ENCODE measurements around the gene WBP1. TPM values are rescaled to one million over a fixed set of nuclear protein-coding genes. Genes with fewer than 3 reads are reported as not detected.
A peak's percentile ranks its signal among the peaks of the same experiment; 100 is the strongest.

The WBP1 gene
- total RNA-seq, 5 donors from 2014 or later (not counting 1 experiment from before 2014, with no cell fraction given), result 80.2 to 104 (median 98.2) TPM

GRCh38 chr2:74416778-74417177 is 41.5 kb upstream of the WBP1 start:
- no peak overlapping the region for H3K4me3 ChIP-seq (ENCODE audit: control insufficient read depth in 1 of 2, extremely low read depth in 1 of 2, low read length in 1 of 2)
- H3K9me3 Mint-ChIP-seq, result no peaks in the 10 kb centered on the region
- ATAC-seq (replicated peaks in 1 of 4), result no peak
- H3K4me3 Mint-ChIP-seq, result peak overlapping the region in 1 of 3 donors; percentile 76
- WGBS (ENCODE audit: insufficient coverage), result 80% methylated on average over 1 of the region's 3 CpGs
- peak overlapping the region in 1 of 2 donors; percentile 22 for H3K27ac Mint-ChIP-seq
- no peaks in the 10 kb centered on the region for H3K9me3 ChIP-seq
- no peaks in the 10 kb centered on the region for H3K36me3 ChIP-seq (ENCODE audit: control insufficient read depth in 2 of 2, extremely low read depth in 1 of 2, insufficient read depth in 1 of 2, low read length in 1 of 2)
- peaks cover 34 to 37% (median 35%) of the 10 kb centered on the region in 3 donors for H3K4me1 Mint-ChIP-seq
- ChIA-PET CTCF (no interaction called here), POLR2A (no interaction called here)
- no peaks in the 10 kb centered on the region for H3K36me3 Mint-ChIP-seq
- H3K4me1 ChIP-seq (ENCODE audit: control insufficient read depth in 1 of 2, extremely low read depth in 1 of 2, insufficient read depth in 2 of 2, low read length in 2 of 2), result peaks cover 12 to 34% of the 10 kb centered on the region in 2 experiments
- H3K27me3 Mint-ChIP-seq, result peaks cover 0 to 18% of the 10 kb centered on the region in 2 donors
- H3K27me3 ChIP-seq (replicated peaks in 1 of 2; ENCODE audit: control insufficient read depth in 2 of 2, extremely low read depth in 1 of 2, insufficient read depth in 2 of 2, low read length in 1 of 2), result peaks cover 0 to 24% of the 10 kb centered on the region in 2 experiments
- peak in 1 of 35 experiments; percentile 11 for DNase-seq
- H3K27ac ChIP-seq (ENCODE audit: low read length), result no peak overlapping the region

- POLR2A ChIA-PET, result no interaction called here
- Mint-ChIP-seq H3K27me3 (peaks cover 0 to 17% of the 10 kb centered on the region in 2 donors), H3K4me3 (no peak overlapping the region), H3K36me3 (no peaks in the 10 kb centered on the region), H3K4me1 (peaks cover 34 to 42% (median 40%) of the 10 kb centered on the region in 3 donors), H3K9me3 (no peaks in the 10 kb centered on the region), H3K27ac (no peak overlapping the region)
- 49% methylated on average over 2 of the region's 3 CpGs for WGBS (ENCODE audit: insufficient coverage)
- Histone ChIP-seq H3K27ac (ENCODE audit: low read length) (no peak overlapping the region), H3K9me3 (no peaks in the 10 kb centered on the region), H3K36me3 (ENCODE audit: control insufficient read depth in 2 of 2, extremely low read depth in 1 of 2, insufficient read depth in 1 of 2, low read length in 1 of 2) (no peaks in the 10 kb centered on the region), H3K4me1 (ENCODE audit: control insufficient read depth in 1 of 2, extremely low read depth in 1 of 2, insufficient read depth in 2 of 2, low read length in 2 of 2) (peaks cover 12 to 38% of the 10 kb centered on the region in 2 experiments), H3K4me3 (ENCODE audit: control insufficient read depth in 1 of 2, extremely low read depth in 1 of 2, low read length in 1 of 2) (no peak overlapping the region), H3K27me3 (replicated peaks in 1 of 2; ENCODE audit: control insufficient read depth in 2 of 2, extremely low read depth in 1 of 2, insufficient read depth in 2 of 2, low read length in 1 of 2) (peaks cover 0 to 24% of the 10 kb centered on the region in 2 experiments)
- no peak for DNase-seq
- no peak for ATAC-seq (replicated peaks in 1 of 4)
- CTCF ChIA-PET, result no interaction called here
Measured at GRCh38 chr2:74417197-74417596, 41.0 kb upstream of the WBP1 start.

- WGBS (ENCODE audit: insufficient coverage), result 79% methylated on average over 3 of the region's 6 CpGs
- no peak overlapping the region for H3K27ac ChIP-seq (ENCODE audit: low read length)
- Mint-ChIP-seq H3K36me3 (no peaks in the 10 kb centered on the region), H3K27ac (no peak overlapping the region), H3K4me3 (no peak overlapping the region), H3K4me1 (peaks cover 38 to 47% (median 43%) of the 10 kb centered on the region in 3 donors), H3K27me3 (peaks cover 0 to 12% of the 10 kb centered on the region in 2 donors), H3K9me3 (no peaks in the 10 kb centered on the region)
- H3K4me3 ChIP-seq (ENCODE audit: control insufficient read depth in 1 of 2, extremely low read depth in 1 of 2, low read length in 1 of 2), result no peak overlapping the region
- no peaks in the 10 kb centered on the region for H3K36me3 ChIP-seq (ENCODE audit: control insufficient read depth in 2 of 2, extremely low read depth in 1 of 2, insufficient read depth in 1 of 2, low read length in 1 of 2)
- CTCF ChIA-PET, result no interaction called here
- peaks cover 12 to 41% of the 10 kb centered on the region in 2 experiments for H3K4me1 ChIP-seq (ENCODE audit: control insufficient read depth in 1 of 2, extremely low read depth in 1 of 2, insufficient read depth in 2 of 2, low read length in 2 of 2)
- POLR2A ChIA-PET, result interaction anchor here in 1 of 2 donors (0.9 kb wide), 1 partner anchor 12 kb away, joined by 4 read pairs; no protein-coding TSS in a partner anchor
- ATAC-seq (replicated peaks in 1 of 4) (no peak), DNase-seq (no peak)
- peaks cover 0 to 24% of the 10 kb centered on the region in 2 experiments for H3K27me3 ChIP-seq (replicated peaks in 1 of 2; ENCODE audit: control insufficient read depth in 2 of 2, extremely low read depth in 1 of 2, insufficient read depth in 2 of 2, low read length in 1 of 2)
- no peaks in the 10 kb centered on the region for H3K9me3 ChIP-seq
Measured at GRCh38 chr2:74417763-74418162, 40.5 kb upstream of the WBP1 start.

- H3K4me1 Mint-ChIP-seq, result peaks cover 41 to 48% (median 45%) of the 10 kb centered on the region in 3 donors
- no peak overlapping the region for H3K4me3 ChIP-seq (ENCODE audit: control insufficient read depth in 1 of 2, extremely low read depth in 1 of 2, low read length in 1 of 2)
- no peaks in the 10 kb centered on the region for H3K9me3 Mint-ChIP-seq
- H3K36me3 Mint-ChIP-seq, result no peaks in the 10 kb centered on the region
- peaks cover 0 to 9% of the 10 kb centered on the region in 2 donors for H3K27me3 Mint-ChIP-seq
- H3K4me1 ChIP-seq (ENCODE audit: control insufficient read depth in 1 of 2, extremely low read depth in 1 of 2, insufficient read depth in 2 of 2, low read length in 2 of 2), result peaks cover 12 to 42% of the 10 kb centered on the region in 2 experiments
- H3K36me3 ChIP-seq (ENCODE audit: control insufficient read depth in 2 of 2, extremely low read depth in 1 of 2, insufficient read depth in 1 of 2, low read length in 1 of 2), result no peaks in the 10 kb centered on the region
- no peak overlapping the region for H3K27ac ChIP-seq (ENCODE audit: low read length)
- ChIA-PET POLR2A (interaction anchor here (0.5 to 0.9 kb wide), 2 partner anchors 9 to 12 kb away, joined by 3 to 4 read pairs; no protein-coding TSS in a partner anchor), CTCF (interaction anchor here in 1 of 2 donors (0.7 kb wide), 1 partner anchor 1603 kb away, joined by 3 read pairs; no protein-coding TSS in a partner anchor)
- no peak overlapping the region for H3K4me3 Mint-ChIP-seq
- H3K27ac Mint-ChIP-seq, result no peak overlapping the region
- peaks cover 0 to 24% of the 10 kb centered on the region in 2 experiments for H3K27me3 ChIP-seq (replicated peaks in 1 of 2; ENCODE audit: control insufficient read depth in 2 of 2, extremely low read depth in 1 of 2, insufficient read depth in 2 of 2, low read length in 1 of 2)
- over 99% methylated on average over 20 of the region's 27 CpGs for WGBS (ENCODE audit: insufficient coverage)
- no peak for ATAC-seq (replicated peaks in 1 of 4)
- no peak for DNase-seq
- no peaks in the 10 kb centered on the region for H3K9me3 ChIP-seq
Measured at GRCh38 chr2:74418312-74418711, 39.9 kb upstream of the WBP1 start.

- H3K27me3 Mint-ChIP-seq, result peaks cover 0 to 4% of the 10 kb centered on the region in 2 donors
- H3K4me1 Mint-ChIP-seq, result peaks cover 37 to 45% (median 41%) of the 10 kb centered on the region in 3 donors
- Histone ChIP-seq H3K27me3 (replicated peaks in 1 of 2; ENCODE audit: control insufficient read depth in 2 of 2, extremely low read depth in 1 of 2, insufficient read depth in 2 of 2, low read length in 1 of 2) (peaks cover 0 to 17% of the 10 kb centered on the region in 2 experiments), H3K4me1 (ENCODE audit: control insufficient read depth in 1 of 2, extremely low read depth in 1 of 2, insufficient read depth in 2 of 2, low read length in 2 of 2) (peaks cover 12 to 42% of the 10 kb centered on the region in 2 experiments), H3K4me3 (ENCODE audit: control insufficient read depth in 1 of 2, extremely low read depth in 1 of 2, low read length in 1 of 2) (no peak overlapping the region), H3K27ac (ENCODE audit: low read length) (no peak overlapping the region), H3K36me3 (ENCODE audit: control insufficient read depth in 2 of 2, extremely low read depth in 1 of 2, insufficient read depth in 1 of 2, low read length in 1 of 2) (no peaks in the 10 kb centered on the region), H3K9me3 (no peaks in the 10 kb centered on the region)
- H3K9me3 Mint-ChIP-seq, result no peaks in the 10 kb centered on the region
- H3K4me3 Mint-ChIP-seq, result no peak overlapping the region
- ATAC-seq (replicated peaks in 1 of 4) (no peak), DNase-seq (no peak)
- no peaks in the 10 kb centered on the region for H3K36me3 Mint-ChIP-seq
- ChIA-PET POLR2A (no interaction called here), CTCF (no interaction called here)
- WGBS (ENCODE audit: insufficient coverage), result no CpG with 5 or more reads among the region's 1 CpG
- no peak overlapping the region for H3K27ac Mint-ChIP-seq
Measured at GRCh38 chr2:74419345-74419744, 38.9 kb upstream of the WBP1 start.

- no CpG with 5 or more reads among the region's 2 CpGs for WGBS (ENCODE audit: insufficient coverage)
- DNase-seq (no peak), ATAC-seq (replicated peaks in 1 of 4) (no peak)
- H3K4me1 Mint-ChIP-seq, result peaks cover 34 to 45% (median 38%) of the 10 kb centered on the region in 3 donors
- H3K36me3 ChIP-seq (ENCODE audit: control insufficient read depth in 2 of 2, extremely low read depth in 1 of 2, insufficient read depth in 1 of 2, low read length in 1 of 2), result peaks cover 0 to 6% of the 10 kb centered on the region in 2 donors
- peaks cover 0 to 2% of the 10 kb centered on the region in 2 donors for H3K27me3 Mint-ChIP-seq
- no peaks in the 10 kb centered on the region for H3K9me3 Mint-ChIP-seq
- ChIA-PET POLR2A (interaction anchor here in 1 of 2 donors (0.6 to 0.7 kb wide), 2 partner anchors 28 to 67 kb away, joined by 4 to 7 read pairs; no protein-coding TSS in a partner anchor), CTCF (interaction anchor here in 1 of 2 donors (0.6 kb wide), 1 partner anchor 19 kb away, joined by 3 read pairs; no protein-coding TSS in a partner anchor)
- H3K27me3 ChIP-seq (replicated peaks in 1 of 2; ENCODE audit: control insufficient read depth in 2 of 2, extremely low read depth in 1 of 2, insufficient read depth in 2 of 2, low read length in 1 of 2), result peaks cover 0 to 11% of the 10 kb centered on the region in 2 experiments
- H3K4me3 ChIP-seq (ENCODE audit: control insufficient read depth in 1 of 2, extremely low read depth in 1 of 2, low read length in 1 of 2), result no peak overlapping the region
- peak overlapping the region; percentile 49 to 92 (median 52) for H3K4me3 Mint-ChIP-seq
- no peaks in the 10 kb centered on the region for H3K9me3 ChIP-seq
- H3K27ac ChIP-seq (ENCODE audit: low read length), result peak overlapping the region; percentile 4
- peaks cover 10 to 36% of the 10 kb centered on the region in 2 experiments for H3K4me1 ChIP-seq (ENCODE audit: control insufficient read depth in 1 of 2, extremely low read depth in 1 of 2, insufficient read depth in 2 of 2, low read length in 2 of 2)
- H3K36me3 Mint-ChIP-seq, result peaks cover 3% of the 10 kb centered on the region
- peak overlapping the region; percentile 46 to 64 for H3K27ac Mint-ChIP-seq
Measured at GRCh38 chr2:74420006-74420405, 38.2 kb upstream of the WBP1 start.
